ENCODE results near the gene PTPRD.

PTPRD gene

DNA sequence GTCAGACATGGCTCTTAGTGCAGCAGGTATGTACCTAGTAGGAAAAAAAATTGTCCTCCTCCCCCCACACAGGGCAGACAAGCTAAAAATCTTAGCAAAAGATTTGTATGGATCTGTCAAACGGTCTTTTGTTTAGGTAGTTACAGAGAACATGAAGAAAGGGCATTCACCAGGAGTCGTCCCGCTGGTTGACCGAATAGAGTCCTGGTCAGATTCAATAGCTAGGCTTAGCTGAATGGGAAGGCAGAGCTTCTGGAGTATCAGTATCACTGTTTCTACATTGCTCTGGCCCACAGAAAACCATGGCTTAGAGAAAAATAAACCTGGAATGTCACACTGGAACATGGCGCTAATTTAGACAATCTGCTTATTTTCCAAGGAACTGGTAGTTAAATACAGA lies 642.3 kb downstream of the PTPRD start:
- Histone ChIP-seq H3K36me3 (ENCODE audit: control insufficient read depth in 1 of 2, insufficient read depth in 2 of 2, low read length in 2 of 2) (no peaks in the 10 kb centered on the region), H3K4me3 (ENCODE audit: low read depth in 1 of 2, low read length in 2 of 2) (no peak overlapping the region), H3K27ac (ENCODE audit: low read depth, low read length) (no peak overlapping the region), H3K27me3 (ENCODE audit: control insufficient read depth in 1 of 2, insufficient read depth in 2 of 2, low read length in 2 of 2) (no peaks in the 10 kb centered on the region), H3K4me1 (ENCODE audit: control insufficient read depth in 1 of 2, insufficient read depth in 2 of 2, low read length in 2 of 2) (no peaks in the 10 kb centered on the region), H3K9ac (ENCODE audit: low read depth in 1 of 2, low read length in 2 of 2) (no peak overlapping the region), H3K9me3 (ENCODE audit: control insufficient read depth in 1 of 2, low read length in 2 of 2) (no peaks in the 10 kb centered on the region)

DNA sequence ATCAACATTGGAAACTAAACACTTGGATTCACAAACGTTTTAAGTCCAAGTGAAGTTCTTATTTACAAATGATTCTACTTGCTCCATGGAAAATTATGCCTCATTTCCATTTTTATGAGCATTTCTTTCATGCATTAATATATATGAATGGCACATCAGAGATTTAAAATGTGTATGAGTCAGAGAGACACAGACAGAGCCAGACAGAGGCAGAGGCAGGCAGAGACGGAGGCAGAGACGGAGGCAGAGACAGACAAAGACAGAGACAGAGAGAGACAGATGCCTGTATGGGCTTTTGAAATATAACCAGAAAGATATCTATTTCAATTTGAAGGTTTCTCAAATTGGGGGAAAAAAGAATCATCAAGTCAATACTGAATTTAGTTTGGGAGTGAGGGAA lies 649.0 kb downstream of the PTPRD start:
- H3K27ac ChIP-seq (ENCODE audit: low read depth, low read length): no peak overlapping the region

DNA sequence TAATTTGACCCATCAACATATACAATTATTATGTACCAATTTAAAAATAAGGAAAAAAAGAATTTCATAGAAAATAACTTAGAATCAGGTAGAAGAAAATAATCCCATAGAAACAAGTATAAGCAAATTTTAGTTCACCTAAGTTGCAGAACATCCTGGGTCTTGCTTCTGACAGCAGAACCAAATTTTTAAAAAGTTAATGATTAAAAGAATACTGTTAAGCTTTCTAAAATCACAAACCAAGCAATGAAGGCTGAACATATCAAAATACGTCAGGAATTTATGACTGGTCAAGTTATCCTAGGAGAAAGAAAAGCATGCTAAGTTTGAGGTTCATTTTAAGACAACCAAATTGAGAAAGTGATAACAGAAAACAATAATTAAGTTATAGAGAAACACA lies 650.9 kb downstream of the PTPRD start:
- H3K27me3 ChIP-seq (ENCODE audit: control insufficient read depth in 1 of 2, insufficient read depth in 2 of 2, low read length in 2 of 2): no peaks in the 10 kb centered on the region
- no peak overlapping the region for H3K9ac ChIP-seq (ENCODE audit: low read depth in 1 of 2, low read length in 2 of 2)
- no peak overlapping the region for H3K4me3 ChIP-seq (ENCODE audit: low read depth in 1 of 2, low read length in 2 of 2)
- no peak overlapping the region for H3K27ac ChIP-seq (ENCODE audit: low read depth, low read length)
- no peaks in the 10 kb centered on the region for H3K9me3 ChIP-seq (ENCODE audit: control insufficient read depth in 1 of 2, low read length in 2 of 2)
- H3K36me3 ChIP-seq (ENCODE audit: control insufficient read depth in 1 of 2, insufficient read depth in 2 of 2, low read length in 2 of 2): no peaks in the 10 kb centered on the region
- no peaks in the 10 kb centered on the region for H3K4me1 ChIP-seq (ENCODE audit: control insufficient read depth in 1 of 2, insufficient read depth in 2 of 2, low read length in 2 of 2)

More for the DNA sequence above, 649.0 kb downstream of the PTPRD start:
- no peaks in the 10 kb centered on the region for H3K36me3 ChIP-seq (ENCODE audit: control insufficient read depth in 1 of 2, insufficient read depth in 2 of 2, low read length in 2 of 2)
- no peaks in the 10 kb centered on the region for H3K27me3 ChIP-seq (ENCODE audit: control insufficient read depth in 1 of 2, insufficient read depth in 2 of 2, low read length in 2 of 2)
- H3K4me3 ChIP-seq (ENCODE audit: low read depth in 1 of 2, low read length in 2 of 2): no peak overlapping the region
- H3K9me3 ChIP-seq (ENCODE audit: control insufficient read depth in 1 of 2, low read length in 2 of 2): no peaks in the 10 kb centered on the region
- H3K9ac ChIP-seq (ENCODE audit: low read depth in 1 of 2, low read length in 2 of 2): no peak overlapping the region
- no peaks in the 10 kb centered on the region for H3K4me1 ChIP-seq (ENCODE audit: control insufficient read depth in 1 of 2, insufficient read depth in 2 of 2, low read length in 2 of 2)

DNA sequence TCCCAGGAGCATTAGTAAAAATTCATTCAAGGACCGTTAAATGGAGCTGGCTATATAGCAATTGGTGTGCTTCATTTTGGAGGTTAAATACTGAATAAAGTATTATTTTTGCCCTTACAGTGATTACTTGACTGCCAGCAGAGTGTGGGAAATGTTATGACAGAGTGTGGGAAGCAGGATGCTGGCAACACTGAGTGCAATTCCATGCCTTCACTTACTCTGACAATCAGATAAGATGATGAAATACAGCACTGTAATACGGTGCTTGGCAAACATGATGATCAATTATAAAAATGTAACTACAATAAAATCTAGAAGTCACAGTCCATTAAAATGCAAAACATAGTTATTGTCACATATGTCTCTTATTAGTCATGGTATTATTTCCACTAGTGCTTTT lies 651.3 kb downstream of the PTPRD start:
- H3K9ac ChIP-seq (ENCODE audit: low read depth in 1 of 2, low read length in 2 of 2): no peak overlapping the region
- no peaks in the 10 kb centered on the region for H3K27me3 ChIP-seq (ENCODE audit: control insufficient read depth in 1 of 2, insufficient read depth in 2 of 2, low read length in 2 of 2)
- H3K4me1 ChIP-seq (ENCODE audit: control insufficient read depth in 1 of 2, insufficient read depth in 2 of 2, low read length in 2 of 2): no peaks in the 10 kb centered on the region
- no peaks in the 10 kb centered on the region for H3K36me3 ChIP-seq (ENCODE audit: control insufficient read depth in 1 of 2, insufficient read depth in 2 of 2, low read length in 2 of 2)
- H3K4me3 ChIP-seq (ENCODE audit: low read depth in 1 of 2, low read length in 2 of 2): no peak overlapping the region
- no peaks in the 10 kb centered on the region for H3K9me3 ChIP-seq (ENCODE audit: control insufficient read depth in 1 of 2, low read length in 2 of 2)
- no peak overlapping the region for H3K27ac ChIP-seq (ENCODE audit: low read depth, low read length)

DNA sequence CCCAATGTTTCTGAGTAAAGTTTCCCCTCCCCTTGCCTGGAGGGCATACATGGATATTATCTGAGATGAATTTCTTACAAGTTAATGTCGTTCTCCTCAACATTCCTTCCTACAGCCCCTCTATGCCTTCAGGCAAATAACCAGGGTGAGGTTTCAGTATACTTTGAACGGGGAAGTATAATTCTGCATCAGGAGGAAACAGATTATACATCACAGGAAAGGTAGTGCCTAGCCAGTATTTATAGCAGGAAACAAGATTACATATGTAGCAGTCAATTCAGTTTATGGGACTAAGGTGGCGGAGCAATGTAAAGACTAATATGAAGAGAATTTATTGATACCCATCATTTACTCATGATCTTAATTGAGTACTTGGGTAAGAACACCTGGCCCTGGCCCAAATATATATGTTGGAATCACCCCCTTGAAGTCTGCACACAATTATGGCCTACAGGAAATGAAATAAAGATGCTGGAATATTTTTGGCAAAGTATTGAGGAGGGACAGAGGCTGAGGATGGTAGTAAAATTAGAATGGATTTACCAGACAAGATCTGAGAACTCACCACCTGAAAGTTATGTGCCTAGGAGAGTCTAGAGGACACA lies 661.1 kb downstream of the PTPRD start:
- Histone ChIP-seq H3K4me3 (ENCODE audit: low read depth in 1 of 2, low read length in 2 of 2) (no peak overlapping the region), H3K36me3 (ENCODE audit: control insufficient read depth in 1 of 2, insufficient read depth in 2 of 2, low read length in 2 of 2) (no peaks in the 10 kb centered on the region), H3K27ac (ENCODE audit: low read depth, low read length) (no peak overlapping the region), H3K9me3 (ENCODE audit: control insufficient read depth in 1 of 2, low read length in 2 of 2) (no peaks in the 10 kb centered on the region), H3K27me3 (ENCODE audit: control insufficient read depth in 1 of 2, insufficient read depth in 2 of 2, low read length in 2 of 2) (no peaks in the 10 kb centered on the region), H3K9ac (ENCODE audit: low read depth in 1 of 2, low read length in 2 of 2) (no peak overlapping the region), H3K4me1 (ENCODE audit: control insufficient read depth in 1 of 2, insufficient read depth in 2 of 2, low read length in 2 of 2) (no peaks in the 10 kb centered on the region)

DNA sequence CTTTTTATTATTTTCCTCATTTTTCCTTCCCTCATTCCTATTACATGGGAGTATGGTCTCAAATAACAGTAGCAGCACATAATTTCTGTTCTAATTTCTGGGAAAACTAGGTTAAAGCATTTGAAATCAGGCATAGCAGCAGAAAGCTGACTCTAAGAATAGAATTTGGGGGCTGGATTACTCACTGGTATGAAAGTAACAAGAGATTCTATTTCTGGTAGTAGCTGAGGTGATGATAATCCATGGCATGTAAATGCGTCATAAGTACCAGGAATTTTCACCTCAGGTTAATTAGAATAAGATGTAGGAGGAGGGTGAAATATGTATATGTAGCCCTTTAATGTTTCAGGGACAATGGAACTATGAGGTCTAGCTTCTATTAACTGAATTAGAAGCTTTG lies 662.0 kb downstream of the PTPRD start:
- Histone ChIP-seq H3K36me3 (ENCODE audit: control insufficient read depth in 1 of 2, insufficient read depth in 2 of 2, low read length in 2 of 2) (no peaks in the 10 kb centered on the region), H3K4me3 (ENCODE audit: low read depth in 1 of 2, low read length in 2 of 2) (no peak overlapping the region), H3K4me1 (ENCODE audit: control insufficient read depth in 1 of 2, insufficient read depth in 2 of 2, low read length in 2 of 2) (no peaks in the 10 kb centered on the region), H3K27me3 (ENCODE audit: control insufficient read depth in 1 of 2, insufficient read depth in 2 of 2, low read length in 2 of 2) (no peaks in the 10 kb centered on the region), H3K9ac (ENCODE audit: low read depth in 1 of 2, low read length in 2 of 2) (no peak overlapping the region), H3K9me3 (ENCODE audit: control insufficient read depth in 1 of 2, low read length in 2 of 2) (no peaks in the 10 kb centered on the region), H3K27ac (ENCODE audit: low read depth, low read length) (no peak overlapping the region)

DNA sequence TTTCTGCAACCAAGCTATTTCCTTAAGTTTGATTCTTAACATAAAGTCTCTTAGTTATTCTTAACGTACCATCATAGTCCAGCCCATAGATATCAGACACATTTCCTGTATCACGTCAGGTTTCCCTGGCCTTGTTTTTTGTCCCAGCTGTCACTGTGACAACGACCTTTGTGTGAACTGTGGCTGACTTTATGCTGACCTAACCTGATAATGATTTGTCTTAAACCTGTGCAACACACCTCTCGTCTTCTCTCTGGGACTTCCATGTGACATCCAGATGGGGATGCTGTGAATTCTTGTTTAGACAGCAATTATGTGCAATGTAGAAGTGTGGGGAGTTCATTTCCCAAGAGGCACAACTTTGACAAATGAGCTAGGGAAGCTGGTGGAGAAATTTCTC lies 662.8 kb downstream of the PTPRD start:
- Histone ChIP-seq H3K9ac (ENCODE audit: low read depth in 1 of 2, low read length in 2 of 2) (no peak overlapping the region), H3K4me1 (ENCODE audit: control insufficient read depth in 1 of 2, insufficient read depth in 2 of 2, low read length in 2 of 2) (no peaks in the 10 kb centered on the region), H3K27me3 (ENCODE audit: control insufficient read depth in 1 of 2, insufficient read depth in 2 of 2, low read length in 2 of 2) (no peaks in the 10 kb centered on the region), H3K36me3 (ENCODE audit: control insufficient read depth in 1 of 2, insufficient read depth in 2 of 2, low read length in 2 of 2) (no peaks in the 10 kb centered on the region), H3K27ac (ENCODE audit: low read depth, low read length) (no peak overlapping the region), H3K4me3 (ENCODE audit: low read depth in 1 of 2, low read length in 2 of 2) (no peak overlapping the region), H3K9me3 (ENCODE audit: control insufficient read depth in 1 of 2, low read length in 2 of 2) (no peaks in the 10 kb centered on the region)

DNA sequence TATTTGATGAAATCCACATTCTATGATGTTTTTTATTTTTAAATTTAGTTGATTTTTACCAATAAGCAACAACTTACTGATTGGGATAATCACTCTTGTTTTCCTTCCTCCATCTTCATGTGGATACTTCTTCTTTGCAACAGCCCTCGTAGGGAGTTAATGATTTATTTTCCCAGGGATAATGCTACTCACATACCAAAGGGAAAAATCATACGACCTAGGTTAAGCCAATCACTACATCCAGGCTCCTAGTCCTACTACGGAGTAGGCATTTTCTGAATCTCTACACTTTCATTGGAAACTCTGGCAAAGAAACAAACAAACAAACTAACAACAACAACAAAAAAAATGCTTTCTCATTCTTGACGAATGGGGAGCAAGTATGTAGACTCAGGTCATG lies 663.4 kb downstream of the PTPRD start:
- Histone ChIP-seq H3K4me3 (ENCODE audit: low read depth in 1 of 2, low read length in 2 of 2) (no peak overlapping the region), H3K27me3 (ENCODE audit: control insufficient read depth in 1 of 2, insufficient read depth in 2 of 2, low read length in 2 of 2) (no peaks in the 10 kb centered on the region), H3K36me3 (ENCODE audit: control insufficient read depth in 1 of 2, insufficient read depth in 2 of 2, low read length in 2 of 2) (no peaks in the 10 kb centered on the region), H3K9me3 (ENCODE audit: control insufficient read depth in 1 of 2, low read length in 2 of 2) (no peaks in the 10 kb centered on the region), H3K4me1 (ENCODE audit: control insufficient read depth in 1 of 2, insufficient read depth in 2 of 2, low read length in 2 of 2) (no peaks in the 10 kb centered on the region), H3K9ac (ENCODE audit: low read depth in 1 of 2, low read length in 2 of 2) (no peak overlapping the region), H3K27ac (ENCODE audit: low read depth, low read length) (no peak overlapping the region)

DNA sequence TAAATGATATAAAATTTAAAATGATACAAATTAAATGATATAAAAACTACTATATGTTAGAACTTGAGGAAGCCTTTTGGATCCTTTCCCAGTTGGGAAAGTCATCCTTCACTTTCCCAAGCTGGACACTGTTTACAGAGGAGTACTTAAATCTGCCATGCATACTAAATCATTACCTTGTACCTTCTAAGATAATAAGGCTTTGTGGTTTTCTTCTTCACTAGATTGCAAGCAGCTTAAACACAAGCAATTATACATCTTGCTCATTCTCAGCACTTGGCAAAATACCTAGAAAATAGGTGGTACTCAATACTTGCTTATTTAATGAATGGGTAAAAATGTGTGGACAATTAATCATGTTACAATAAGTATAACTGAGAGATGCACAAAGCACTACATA lies 666.8 kb downstream of the PTPRD start:
- H3K27me3 ChIP-seq (ENCODE audit: control insufficient read depth in 1 of 2, insufficient read depth in 2 of 2, low read length in 2 of 2): no peaks in the 10 kb centered on the region
- H3K4me1 ChIP-seq (ENCODE audit: control insufficient read depth in 1 of 2, insufficient read depth in 2 of 2, low read length in 2 of 2): no peaks in the 10 kb centered on the region
- H3K36me3 ChIP-seq (ENCODE audit: control insufficient read depth in 1 of 2, insufficient read depth in 2 of 2, low read length in 2 of 2): no peaks in the 10 kb centered on the region
- H3K9me3 ChIP-seq (ENCODE audit: control insufficient read depth in 1 of 2, low read length in 2 of 2): no peaks in the 10 kb centered on the region
- H3K27ac ChIP-seq (ENCODE audit: low read depth, low read length): no peak overlapping the region
- H3K9ac ChIP-seq (ENCODE audit: low read depth in 1 of 2, low read length in 2 of 2): no peak overlapping the region
- no peak overlapping the region for H3K4me3 ChIP-seq (ENCODE audit: low read depth in 1 of 2, low read length in 2 of 2)

DNA sequence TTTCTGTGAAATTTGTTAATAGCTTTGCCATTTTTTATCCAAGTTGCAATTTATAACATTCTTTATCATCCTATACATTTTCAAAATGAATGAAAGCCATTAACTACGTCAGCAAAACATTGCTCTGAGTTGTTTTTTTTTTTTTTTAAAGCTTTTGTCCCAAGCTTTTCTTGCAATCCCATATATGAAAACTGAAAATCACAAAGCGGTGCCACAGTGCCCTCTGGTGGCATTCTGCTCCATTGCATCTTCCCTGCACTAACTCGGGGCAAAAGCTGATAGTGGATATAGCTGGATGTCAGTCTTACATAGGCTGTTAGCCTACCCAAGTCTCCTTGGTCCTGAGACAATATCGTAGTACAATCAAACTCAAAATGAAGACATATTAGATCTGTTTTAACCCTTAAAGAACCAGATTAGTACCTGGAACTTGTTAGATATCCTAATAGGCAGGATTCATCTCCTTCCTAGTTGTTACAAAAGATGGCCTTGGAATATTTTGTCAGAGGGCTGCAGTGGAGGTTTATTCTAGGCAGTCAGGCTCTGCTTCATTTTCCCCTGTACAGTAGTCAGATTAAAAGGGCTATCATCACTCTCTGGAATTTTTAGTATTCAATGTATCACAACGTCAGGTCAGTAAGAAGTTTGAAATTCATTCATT lies 669.9 kb downstream of the PTPRD start:
- Histone ChIP-seq H3K4me3 (ENCODE audit: low read depth in 1 of 2, low read length in 2 of 2) (no peak overlapping the region), H3K27ac (ENCODE audit: low read depth, low read length) (no peak overlapping the region), H3K9ac (ENCODE audit: low read depth in 1 of 2, low read length in 2 of 2) (no peak overlapping the region), H3K4me1 (ENCODE audit: control insufficient read depth in 1 of 2, insufficient read depth in 2 of 2, low read length in 2 of 2) (no peaks in the 10 kb centered on the region), H3K27me3 (ENCODE audit: control insufficient read depth in 1 of 2, insufficient read depth in 2 of 2, low read length in 2 of 2) (no peaks in the 10 kb centered on the region), H3K9me3 (ENCODE audit: control insufficient read depth in 1 of 2, low read length in 2 of 2) (no peaks in the 10 kb centered on the region), H3K36me3 (ENCODE audit: control insufficient read depth in 1 of 2, insufficient read depth in 2 of 2, low read length in 2 of 2) (no peaks in the 10 kb centered on the region)
